ENCODE results near the gene ASPSCR1. TPM values are rescaled to one million over a fixed set of nuclear protein-coding genes. Genes with fewer than 3 reads are reported as not detected.

Gene ASPSCR1
- total and polyA plus RNA-seq, 2 of the 13 experiments (the other 11 are each of a cell fraction or from before 2014, with no cell fraction given), result 274 to 314 TPM

DNA sequence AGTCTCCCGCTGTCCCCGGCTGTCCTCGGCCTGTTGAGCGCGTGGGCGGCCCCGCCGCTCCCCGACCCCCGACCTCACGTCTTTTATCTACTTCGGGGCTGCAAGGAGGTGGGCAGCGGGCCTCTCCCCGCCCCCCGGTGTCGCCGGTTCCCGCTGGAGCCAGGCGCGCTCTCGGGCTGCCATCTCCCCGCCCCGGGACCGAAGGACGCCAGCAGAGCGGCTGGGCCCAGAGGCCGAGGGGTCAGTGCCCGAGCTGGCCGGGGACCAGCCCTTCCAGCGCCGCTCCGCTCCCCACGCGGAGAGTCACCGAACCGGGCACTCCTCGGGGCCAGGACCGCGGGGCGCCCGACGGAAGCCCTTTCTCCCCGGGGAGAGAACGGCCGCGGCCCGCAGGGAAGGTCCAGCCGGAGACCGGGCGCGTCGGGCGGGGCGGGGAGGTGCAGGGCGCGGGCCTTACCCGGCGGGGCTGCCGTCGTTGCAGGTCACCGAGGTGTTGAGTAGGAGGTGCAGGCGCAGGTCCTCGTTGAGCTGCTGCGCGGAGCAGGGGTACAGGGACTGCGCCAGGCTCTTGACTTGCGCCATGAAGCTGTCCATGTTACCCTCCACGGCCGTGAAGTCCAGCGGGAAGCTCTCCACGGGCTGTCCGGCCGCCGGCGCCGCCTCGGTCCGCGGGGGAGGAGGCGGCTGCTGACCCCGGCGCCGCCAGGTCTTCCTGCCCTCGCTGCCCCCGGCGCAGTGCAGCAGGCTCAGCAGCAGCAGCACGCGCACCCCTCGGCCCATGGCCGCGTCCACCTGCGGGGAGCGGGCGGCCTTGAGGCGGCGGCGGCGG, 17.1 kb upstream of the ASPSCR1 start (continued):
- no peak for TF ChIP-seq U2AF2 (IDR thresholded peaks at IDR 0.05; ENCODE audit: low read depth, low read length)
- TF ChIP-seq, protein P1, sequence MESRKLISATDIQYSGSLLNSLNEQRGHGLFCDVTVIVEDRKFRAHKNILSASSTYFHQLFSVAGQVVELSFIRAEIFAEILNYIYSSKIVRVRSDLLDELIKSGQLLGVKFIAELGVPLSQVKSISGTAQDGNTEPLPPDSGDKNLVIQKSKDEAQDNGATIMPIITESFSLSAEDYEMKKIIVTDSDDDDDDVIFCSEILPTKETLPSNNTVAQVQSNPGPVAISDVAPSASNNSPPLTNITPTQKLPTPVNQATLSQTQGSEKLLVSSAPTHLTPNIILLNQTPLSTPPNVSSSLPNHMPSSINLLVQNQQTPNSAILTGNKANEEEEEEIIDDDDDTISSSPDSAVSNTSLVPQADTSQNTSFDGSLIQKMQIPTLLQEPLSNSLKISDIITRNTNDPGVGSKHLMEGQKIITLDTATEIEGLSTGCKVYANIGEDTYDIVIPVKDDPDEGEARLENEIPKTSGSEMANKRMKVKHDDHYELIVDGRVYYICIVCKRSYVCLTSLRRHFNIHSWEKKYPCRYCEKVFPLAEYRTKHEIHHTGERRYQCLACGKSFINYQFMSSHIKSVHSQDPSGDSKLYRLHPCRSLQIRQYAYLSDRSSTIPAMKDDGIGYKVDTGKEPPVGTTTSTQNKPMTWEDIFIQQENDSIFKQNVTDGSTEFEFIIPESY (CRISPR knock-in tag; IDR thresholded peaks at IDR 0.05), result 0 out of 2 replicates have a peak, but pooled peaks have one; percentile 4
- TF ChIP-seq ZNF775 (CRISPR knock-in tag; IDR thresholded peaks at IDR 0.05; ENCODE audit: borderline replicate concordance), result no peak
- TF ChIP-seq RBFOX2 (IDR thresholded peaks at IDR 0.05; ENCODE audit: low read depth, low read length), result peak; percentile 90
- TF ChIP-seq RBM22 (optimal IDR thresholded peaks at IDR 0.05; ENCODE audit: low read length), result peak; percentile 80
- TF ChIP-seq, protein P2, sequence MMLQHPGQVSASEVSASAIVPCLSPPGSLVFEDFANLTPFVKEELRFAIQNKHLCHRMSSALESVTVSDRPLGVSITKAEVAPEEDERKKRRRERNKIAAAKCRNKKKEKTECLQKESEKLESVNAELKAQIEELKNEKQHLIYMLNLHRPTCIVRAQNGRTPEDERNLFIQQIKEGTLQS (CRISPR knock-in tag; IDR thresholded peaks at IDR 0.05), result peak; percentile 2; the same call in 1 of the 2 replicates
- no peak for TF ChIP-seq PCBP2 (optimal IDR thresholded peaks at IDR 0.05; ENCODE audit: low read depth, low read length, poor library complexity, severe bottlenecking)
- TF ChIP-seq, protein P3, sequence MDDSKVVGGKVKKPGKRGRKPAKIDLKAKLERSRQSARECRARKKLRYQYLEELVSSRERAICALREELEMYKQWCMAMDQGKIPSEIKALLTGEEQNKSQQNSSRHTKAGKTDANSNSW (CRISPR knock-in tag; IDR thresholded peaks at IDR 0.05; ENCODE audit: borderline replicate concordance), result peak; percentile 43; the same call in 1 of the 2 replicates
- TF ChIP-seq ZNF768 (CRISPR knock-in tag; IDR thresholded peaks at IDR 0.05), result 0 out of 2 replicates have a peak, but pooled peaks have one; percentile 31
- TF ChIP-seq XBP1 (CRISPR knock-in tag; IDR thresholded peaks at IDR 0.05), result no peak
- TF ChIP-seq CHCHD3 (CRISPR knock-in tag; IDR thresholded peaks at IDR 0.05), result 0 out of 2 replicates have a peak, but pooled peaks have one; percentile 14
- peak; percentile 28; the same call in 1 of the 2 replicates for TF ChIP-seq PHF8 (CRISPR knock-in tag; IDR thresholded peaks at IDR 0.05)
- no peak for TF ChIP-seq HNF4G (IDR thresholded peaks at IDR 0.05; ENCODE audit: borderline replicate concordance, low read depth, low read length)
- no peak; the same call in 1 of the 2 replicates for TF ChIP-seq HNF4G (CRISPR knock-in tag; IDR thresholded peaks at IDR 0.05; ENCODE audit: borderline replicate concordance, low read depth)
- TF ChIP-seq ZNF224 (CRISPR knock-in tag; IDR thresholded peaks at IDR 0.05), result 0 out of 2 replicates have a peak, but pooled peaks have one; percentile 56
- peak; percentile 24; the same call in 1 of the 2 replicates for TF ChIP-seq MEIS1 (CRISPR knock-in tag; IDR thresholded peaks at IDR 0.05; ENCODE audit: borderline replicate concordance)
- peak; percentile 4 for TF ChIP-seq ZNF564 (CRISPR knock-in tag; IDR thresholded peaks at IDR 0.05)
- TF ChIP-seq, protein P4, sequence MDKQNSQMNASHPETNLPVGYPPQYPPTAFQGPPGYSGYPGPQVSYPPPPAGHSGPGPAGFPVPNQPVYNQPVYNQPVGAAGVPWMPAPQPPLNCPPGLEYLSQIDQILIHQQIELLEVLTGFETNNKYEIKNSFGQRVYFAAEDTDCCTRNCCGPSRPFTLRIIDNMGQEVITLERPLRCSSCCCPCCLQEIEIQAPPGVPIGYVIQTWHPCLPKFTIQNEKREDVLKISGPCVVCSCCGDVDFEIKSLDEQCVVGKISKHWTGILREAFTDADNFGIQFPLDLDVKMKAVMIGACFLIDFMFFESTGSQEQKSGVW (CRISPR knock-in tag; IDR thresholded peaks at IDR 0.05; ENCODE audit: borderline replicate concordance), result no peak
- TF ChIP-seq, protein P5, sequence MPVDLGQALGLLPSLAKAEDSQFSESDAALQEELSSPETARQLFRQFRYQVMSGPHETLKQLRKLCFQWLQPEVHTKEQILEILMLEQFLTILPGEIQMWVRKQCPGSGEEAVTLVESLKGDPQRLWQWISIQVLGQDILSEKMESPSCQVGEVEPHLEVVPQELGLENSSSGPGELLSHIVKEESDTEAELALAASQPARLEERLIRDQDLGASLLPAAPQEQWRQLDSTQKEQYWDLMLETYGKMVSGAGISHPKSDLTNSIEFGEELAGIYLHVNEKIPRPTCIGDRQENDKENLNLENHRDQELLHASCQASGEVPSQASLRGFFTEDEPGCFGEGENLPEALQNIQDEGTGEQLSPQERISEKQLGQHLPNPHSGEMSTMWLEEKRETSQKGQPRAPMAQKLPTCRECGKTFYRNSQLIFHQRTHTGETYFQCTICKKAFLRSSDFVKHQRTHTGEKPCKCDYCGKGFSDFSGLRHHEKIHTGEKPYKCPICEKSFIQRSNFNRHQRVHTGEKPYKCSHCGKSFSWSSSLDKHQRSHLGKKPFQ (CRISPR knock-in tag; IDR thresholded peaks at IDR 0.05; ENCODE audit: insufficient replicate concordance), result peak; percentile 80
- TF ChIP-seq ZFX (CRISPR knock-in tag; IDR thresholded peaks at IDR 0.05; ENCODE audit: low read depth), result peak; percentile 68
- peak; percentile 41 for TF ChIP-seq KDM5B (CRISPR knock-in tag; IDR thresholded peaks at IDR 0.05; ENCODE audit: borderline replicate concordance)
- TF ChIP-seq ARNTL (CRISPR knock-in tag; IDR thresholded peaks at IDR 0.05), result peak; percentile 62
- no peak for TF ChIP-seq ZNF850 (CRISPR knock-in tag; conservative IDR thresholded peaks at IDR 0.05)
- TF ChIP-seq ZNF782 (CRISPR knock-in tag; IDR thresholded peaks at IDR 0.05; ENCODE audit: borderline replicate concordance), result peak; percentile 48; the same call in 1 of the 2 replicates
